HEK293 (cell line): ENCODE data around the gene TMEM11.

Source experiments
- CTCF ChIA-PET: fragments of 350-600 bp; formaldehyde crosslinking; extraction: SDS; loops from one replicate; lab custom pipeline; 2021; ENCODE audit warnings: antibody characterized with exemption; lab: Yijun Ruan, JAX
- POLR2A ChIA-PET: fragments of 300-600 bp; formaldehyde crosslinking; extraction: SDS; loops from one replicate; lab custom pipeline; 2020; ENCODE audit warnings: antibody characterized with exemption, inconsistent platforms; lab: Yijun Ruan, JAX
- H3K27ac ChIP-seq: fragments of 200-500 bp; sonication (Bioruptor generic); 2 replicates; pipeline ENCODE4 v1.5.1; 2014; ENCODE audit warnings: low read depth, low read length, control low read depth, inconsistent platforms; ENCODE audit errors: extremely low read depth
- H3K36me3 ChIP-seq, 2 experiments: fragments of 200-500 bp in 1 of 2; sonication (Bioruptor generic) in 1 of 2; 1 replicate in 1 of 2; 2 replicates in 1 of 2; pipeline ENCODE4 v1.5.1; 2014 to 2017; ENCODE audit warnings: inconsistent platforms in 2 of 2, low read length in 2 of 2; ENCODE audit not compliant: control insufficient read depth in 2 of 2, insufficient read depth in 1 of 2
- H3K4me1 ChIP-seq: fragments of 200-500 bp; sonication (Bioruptor generic); 2 replicates; pipeline ENCODE4 v1.5.1; 2014; ENCODE audit warnings: mild to moderate bottlenecking, low read length, inconsistent platforms; ENCODE audit not compliant: control insufficient read depth, insufficient read depth
- H3K4me3 ChIP-seq: 2 replicates; pipeline ENCODE4 v1.5.1; 2011; ENCODE audit warnings: low read depth, mild to moderate bottlenecking, control low read depth, low read length, moderate library complexity
- H3K9me3 ChIP-seq: fragments of 200-500 bp; sonication (Bioruptor generic); 2 replicates; pipeline ENCODE4 v1.5.1; 2014; ENCODE audit warnings: low read depth, low read length, inconsistent platforms; ENCODE audit not compliant: control insufficient read depth, insufficient read depth
- SETDB1 ChIP-seq: IDR thresholded peaks from one replicate; pipeline ENCODE4 v1.6.1; 2017; ENCODE audit warnings: mild to moderate bottlenecking, low read length, moderate library complexity, mixed read lengths; ENCODE audit not compliant: insufficient read length
- SP7 ChIP-seq: fragments of 450-650 bp; formaldehyde crosslinking; IDR thresholded peaks from 2 replicates; pipeline ENCODE4 v1.5.1; 2016; ENCODE audit warnings: missing biosample characterization, missing genetic modification characterization
- YY1 ChIP-seq: fragments of 450-650 bp; formaldehyde crosslinking; IDR thresholded peaks from 2 replicates; pipeline ENCODE4 v1.5.1; 2018; ENCODE audit warnings: missing biosample characterization, missing genetic modification characterization
- ZBTB1 ChIP-seq: fragments of 450-650 bp; formaldehyde crosslinking; IDR thresholded peaks from 2 replicates; pipeline ENCODE4 v1.5.1; 2016; ENCODE audit warnings: missing biosample characterization, missing genetic modification characterization
- ZBTB20 ChIP-seq: fragments of 450-650 bp; formaldehyde crosslinking; IDR thresholded peaks from 2 replicates; pipeline ENCODE4 v1.5.1; 2016; ENCODE audit warnings: missing biosample characterization, missing genetic modification characterization
- ZBTB7A ChIP-seq: fragments of 450-650 bp; formaldehyde crosslinking; IDR thresholded peaks from 2 replicates; pipeline ENCODE4 v1.5.1; 2016; ENCODE audit warnings: low read depth, missing biosample characterization, missing genetic modification characterization
- ZBTB8A ChIP-seq: fragments of 450-650 bp; formaldehyde crosslinking; IDR thresholded peaks from 2 replicates; pipeline ENCODE4 v1.5.1; 2016; ENCODE audit warnings: missing biosample characterization, missing genetic modification characterization
- ZFP37 ChIP-seq: fragments of 450-650 bp; formaldehyde crosslinking; IDR thresholded peaks from 2 replicates; pipeline ENCODE4 v1.5.1; 2016; ENCODE audit warnings: missing biosample characterization, missing genetic modification characterization
- ZNF133 ChIP-seq: fragments of 450-650 bp; formaldehyde crosslinking; IDR thresholded peaks from 2 replicates; pipeline ENCODE4 v1.5.1; 2016; ENCODE audit warnings: missing biosample characterization, missing genetic modification characterization
- ZNF140 ChIP-seq: fragments of 450-650 bp; formaldehyde crosslinking; IDR thresholded peaks from 2 replicates; pipeline ENCODE4 v1.5.1; 2016; ENCODE audit warnings: missing biosample characterization, missing genetic modification characterization
- ZNF155 ChIP-seq: fragments of 450-650 bp; formaldehyde crosslinking; IDR thresholded peaks from 2 replicates; pipeline ENCODE4 v1.5.1; 2016; ENCODE audit warnings: missing biosample characterization, missing genetic modification characterization
- ZNF211 ChIP-seq: fragments of 450-650 bp; formaldehyde crosslinking; IDR thresholded peaks from 2 replicates; pipeline ENCODE4 v1.5.1; 2016; ENCODE audit warnings: low read depth, missing biosample characterization, missing genetic modification characterization
- ZNF248 ChIP-seq: fragments of 450-650 bp; formaldehyde crosslinking; IDR thresholded peaks from 2 replicates; pipeline ENCODE4 v1.5.1; 2017; ENCODE audit warnings: missing biosample characterization, missing genetic modification characterization
- ZNF48 ChIP-seq: fragments of 450-650 bp; formaldehyde crosslinking; IDR thresholded peaks from 2 replicates; pipeline ENCODE4 v1.5.1; 2016; ENCODE audit warnings: missing biosample characterization, missing genetic modification characterization
- ZNF558 ChIP-seq: fragments of 450-650 bp; formaldehyde crosslinking; IDR thresholded peaks from 2 replicates; pipeline ENCODE4 v1.5.1; 2016; ENCODE audit warnings: missing biosample characterization, missing genetic modification characterization
- ZNF561 ChIP-seq: fragments of 450-650 bp; IDR thresholded peaks from 2 replicates; pipeline ENCODE4 v1.5.1; 2018; ENCODE audit warnings: missing biosample characterization, missing genetic modification characterization, borderline replicate concordance
- ZNF596 ChIP-seq: fragments of 450-650 bp; IDR thresholded peaks from 2 replicates; pipeline ENCODE4 v1.5.0; 2018; ENCODE audit warnings: missing biosample characterization, mild to moderate bottlenecking, missing genetic modification characterization, moderate library complexity
- ZNF629 ChIP-seq: fragments of 450-650 bp; formaldehyde crosslinking; IDR thresholded peaks from 2 replicates; pipeline ENCODE4 v1.5.1; 2017; ENCODE audit warnings: missing biosample characterization, missing genetic modification characterization
- ZNF660 ChIP-seq: fragments of 450-650 bp; IDR thresholded peaks from 2 replicates; pipeline ENCODE4 v1.5.1; 2018; ENCODE audit warnings: missing biosample characterization, mild to moderate bottlenecking, missing genetic modification characterization
- ZNF677 ChIP-seq: fragments of 450-650 bp; IDR thresholded peaks from 2 replicates; pipeline ENCODE4 v1.5.0; 2018; ENCODE audit warnings: missing biosample characterization, mild to moderate bottlenecking, missing genetic modification characterization, moderate library complexity
- ZNF701 ChIP-seq: fragments of 450-650 bp; formaldehyde crosslinking; IDR thresholded peaks from 2 replicates; pipeline ENCODE4 v1.5.1; 2016; ENCODE audit warnings: missing biosample characterization, missing genetic modification characterization
- ZNF785 ChIP-seq: fragments of 450-650 bp; formaldehyde crosslinking; IDR thresholded peaks from 2 replicates; pipeline ENCODE4 v1.5.1; 2016; ENCODE audit warnings: missing biosample characterization, missing genetic modification characterization
- TF ChIP-seq, protein P1 (sequence below): fragments of 450-650 bp; formaldehyde crosslinking; IDR thresholded peaks from 2 replicates; pipeline ENCODE4 v1.5.1; 2016; ENCODE audit warnings: missing biosample characterization, missing genetic modification characterization
- TF ChIP-seq, protein P2 (sequence below): fragments of 450-650 bp; formaldehyde crosslinking; IDR thresholded peaks from 2 replicates; pipeline ENCODE4 v1.5.1; 2017; ENCODE audit warnings: missing biosample characterization, missing genetic modification characterization
- TF ChIP-seq, protein P3 (sequence below): fragments of 450-650 bp; formaldehyde crosslinking; IDR thresholded peaks from 2 replicates; pipeline ENCODE4 v1.5.1; 2016; ENCODE audit warnings: missing biosample characterization, missing genetic modification characterization
- TF ChIP-seq, protein P4 (sequence below): fragments of 450-650 bp; formaldehyde crosslinking; IDR thresholded peaks from 2 replicates; pipeline ENCODE4 v1.5.0; 2017; ENCODE audit warnings: missing biosample characterization, missing genetic modification characterization, borderline replicate concordance

The TMEM11 gene

DNA sequence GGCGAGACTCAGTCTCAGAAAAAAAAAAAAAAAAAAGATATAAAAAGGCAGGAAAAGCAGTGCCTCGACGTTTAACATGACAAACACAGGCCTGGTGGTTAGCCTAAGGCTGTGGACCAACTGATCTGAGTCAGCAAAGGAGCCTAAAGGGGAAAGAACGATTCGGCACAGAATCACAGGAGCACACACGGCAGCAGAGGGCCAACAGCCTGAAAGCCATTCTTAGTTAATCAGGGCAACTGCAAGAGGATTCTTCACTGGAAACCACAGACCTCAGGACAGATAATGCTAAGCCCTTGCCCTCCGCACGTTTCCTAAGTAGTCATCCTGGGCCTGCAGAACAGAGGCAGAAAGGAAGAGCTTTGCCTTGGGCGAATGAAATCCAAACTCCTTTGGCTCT lies 14.7 kb downstream of the TMEM11 start:
- ChIA-PET CTCF (no interaction called here), POLR2A (no interaction called here)
- Histone ChIP-seq H3K9me3 (no peaks in the 10 kb centered on the region), H3K4me1 (peaks cover 5% of the 10 kb centered on the region; the same call in 1 of the 2 replicates), H3K36me3 (peaks cover 20 to 57% of the 10 kb centered on the region in 2 experiments), H3K4me3 (no peak overlapping the region), H3K27ac (no peak overlapping the region)
- no peak for TF ChIP-seq ZNF133 (tag by site-specific recombination)
- no peak for TF ChIP-seq ZBTB1 (tag by site-specific recombination)
- no peak for TF ChIP-seq ZNF561 (tag by site-specific recombination)
- TF ChIP-seq ZNF155 (tag by site-specific recombination) = no peak
- TF ChIP-seq SP7 (tag by site-specific recombination) = no peak
- no peak for TF ChIP-seq ZNF596
- TF ChIP-seq, protein P1, sequence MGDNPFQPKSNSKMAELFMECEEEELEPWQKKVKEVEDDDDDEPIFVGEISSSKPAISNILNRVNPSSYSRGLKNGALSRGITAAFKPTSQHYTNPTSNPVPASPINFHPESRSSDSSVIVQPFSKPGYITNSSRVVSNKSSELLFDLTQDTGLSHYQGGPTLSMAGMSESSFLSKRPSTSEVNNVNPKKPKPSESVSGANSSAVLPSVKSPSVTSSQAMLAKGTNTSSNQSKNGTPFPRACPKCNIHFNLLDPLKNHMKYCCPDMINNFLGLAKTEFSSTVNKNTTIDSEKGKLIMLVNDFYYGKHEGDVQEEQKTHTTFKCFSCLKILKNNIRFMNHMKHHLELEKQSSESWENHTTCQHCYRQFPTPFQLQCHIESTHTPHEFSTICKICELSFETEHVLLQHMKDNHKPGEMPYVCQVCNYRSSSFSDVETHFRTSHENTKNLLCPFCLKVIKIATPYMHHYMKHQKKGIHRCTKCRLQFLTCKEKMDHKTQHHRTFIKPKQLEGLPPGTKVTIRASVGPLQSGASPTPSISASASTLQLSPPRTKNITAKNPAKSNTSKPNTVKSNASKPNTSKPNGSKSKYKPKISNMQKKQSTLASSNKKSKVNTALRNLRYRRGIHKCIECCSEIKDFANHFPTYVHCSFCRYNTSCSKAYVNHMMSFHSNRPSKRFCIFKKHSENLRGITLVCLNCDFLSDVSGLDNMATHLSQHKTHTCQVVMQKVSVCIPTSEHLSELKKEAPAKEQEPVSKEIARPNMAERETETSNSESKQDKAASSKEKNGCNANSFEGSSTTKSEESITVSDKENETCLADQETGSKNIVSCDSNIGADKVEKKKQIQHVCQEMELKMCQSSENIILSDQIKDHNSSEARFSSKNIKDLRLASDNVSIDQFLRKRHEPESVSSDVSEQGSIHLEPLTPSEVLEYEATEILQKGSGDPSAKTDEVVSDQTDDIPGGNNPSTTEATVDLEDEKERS (tag by site-specific recombination) = no peak
- TF ChIP-seq ZNF629 (tag by site-specific recombination) = no peak
- TF ChIP-seq ZNF140 = no peak
- TF ChIP-seq ZNF558 (tag by site-specific recombination) = no peak
- no peak for TF ChIP-seq ZNF48 (tag by site-specific recombination)
- no peak for TF ChIP-seq ZBTB7A (tag by site-specific recombination)
- TF ChIP-seq ZNF785 = no peak
- TF ChIP-seq, protein P2, sequence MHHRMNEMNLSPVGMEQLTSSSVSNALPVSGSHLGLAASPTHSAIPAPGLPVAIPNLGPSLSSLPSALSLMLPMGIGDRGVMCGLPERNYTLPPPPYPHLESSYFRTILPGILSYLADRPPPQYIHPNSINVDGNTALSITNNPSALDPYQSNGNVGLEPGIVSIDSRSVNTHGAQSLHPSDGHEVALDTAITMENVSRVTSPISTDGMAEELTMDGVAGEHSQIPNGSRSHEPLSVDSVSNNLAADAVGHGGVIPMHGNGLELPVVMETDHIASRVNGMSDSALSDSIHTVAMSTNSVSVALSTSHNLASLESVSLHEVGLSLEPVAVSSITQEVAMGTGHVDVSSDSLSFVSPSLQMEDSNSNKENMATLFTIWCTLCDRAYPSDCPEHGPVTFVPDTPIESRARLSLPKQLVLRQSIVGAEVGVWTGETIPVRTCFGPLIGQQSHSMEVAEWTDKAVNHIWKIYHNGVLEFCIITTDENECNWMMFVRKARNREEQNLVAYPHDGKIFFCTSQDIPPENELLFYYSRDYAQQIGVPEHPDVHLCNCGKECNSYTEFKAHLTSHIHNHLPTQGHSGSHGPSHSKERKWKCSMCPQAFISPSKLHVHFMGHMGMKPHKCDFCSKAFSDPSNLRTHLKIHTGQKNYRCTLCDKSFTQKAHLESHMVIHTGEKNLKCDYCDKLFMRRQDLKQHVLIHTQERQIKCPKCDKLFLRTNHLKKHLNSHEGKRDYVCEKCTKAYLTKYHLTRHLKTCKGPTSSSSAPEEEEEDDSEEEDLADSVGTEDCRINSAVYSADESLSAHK = no peak
- TF ChIP-seq ZNF701 (tag by site-specific recombination) = no peak
- TF ChIP-seq, protein P3, sequence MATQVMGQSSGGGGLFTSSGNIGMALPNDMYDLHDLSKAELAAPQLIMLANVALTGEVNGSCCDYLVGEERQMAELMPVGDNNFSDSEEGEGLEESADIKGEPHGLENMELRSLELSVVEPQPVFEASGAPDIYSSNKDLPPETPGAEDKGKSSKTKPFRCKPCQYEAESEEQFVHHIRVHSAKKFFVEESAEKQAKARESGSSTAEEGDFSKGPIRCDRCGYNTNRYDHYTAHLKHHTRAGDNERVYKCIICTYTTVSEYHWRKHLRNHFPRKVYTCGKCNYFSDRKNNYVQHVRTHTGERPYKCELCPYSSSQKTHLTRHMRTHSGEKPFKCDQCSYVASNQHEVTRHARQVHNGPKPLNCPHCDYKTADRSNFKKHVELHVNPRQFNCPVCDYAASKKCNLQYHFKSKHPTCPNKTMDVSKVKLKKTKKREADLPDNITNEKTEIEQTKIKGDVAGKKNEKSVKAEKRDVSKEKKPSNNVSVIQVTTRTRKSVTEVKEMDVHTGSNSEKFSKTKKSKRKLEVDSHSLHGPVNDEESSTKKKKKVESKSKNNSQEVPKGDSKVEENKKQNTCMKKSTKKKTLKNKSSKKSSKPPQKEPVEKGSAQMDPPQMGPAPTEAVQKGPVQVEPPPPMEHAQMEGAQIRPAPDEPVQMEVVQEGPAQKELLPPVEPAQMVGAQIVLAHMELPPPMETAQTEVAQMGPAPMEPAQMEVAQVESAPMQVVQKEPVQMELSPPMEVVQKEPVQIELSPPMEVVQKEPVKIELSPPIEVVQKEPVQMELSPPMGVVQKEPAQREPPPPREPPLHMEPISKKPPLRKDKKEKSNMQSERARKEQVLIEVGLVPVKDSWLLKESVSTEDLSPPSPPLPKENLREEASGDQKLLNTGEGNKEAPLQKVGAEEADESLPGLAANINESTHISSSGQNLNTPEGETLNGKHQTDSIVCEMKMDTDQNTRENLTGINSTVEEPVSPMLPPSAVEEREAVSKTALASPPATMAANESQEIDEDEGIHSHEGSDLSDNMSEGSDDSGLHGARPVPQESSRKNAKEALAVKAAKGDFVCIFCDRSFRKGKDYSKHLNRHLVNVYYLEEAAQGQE = no peak
- no peak for TF ChIP-seq YY1 (tag by site-specific recombination)

DNA sequence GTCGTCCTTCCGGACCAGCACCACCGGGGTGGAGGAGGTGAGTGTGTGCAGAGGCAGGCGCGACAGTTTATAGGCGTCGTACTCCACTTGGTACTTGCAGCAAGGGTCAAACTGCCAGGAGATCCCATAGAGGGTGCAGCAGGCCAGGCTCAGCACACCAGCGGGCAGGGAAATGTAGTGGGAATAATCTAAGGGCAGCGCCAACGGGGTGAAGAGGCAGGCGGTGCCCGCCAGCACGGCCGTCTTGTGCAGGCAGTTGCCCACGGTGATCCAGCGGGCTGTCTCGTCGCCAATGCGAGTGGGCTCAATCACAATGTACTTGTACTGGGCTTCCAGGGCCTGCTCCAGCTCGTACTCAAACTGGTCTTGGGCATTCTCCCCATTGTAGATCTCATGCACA lies 15.6 kb downstream of the TMEM11 start:
- ChIA-PET POLR2A (no interaction called here), CTCF (no interaction called here)
- H3K27ac ChIP-seq = 0 out of 2 replicates have a peak overlapping the region, but pooled peaks have one; percentile 6
- H3K4me3 ChIP-seq = no peak overlapping the region
- no peaks in the 10 kb centered on the region for H3K9me3 ChIP-seq
- H3K4me1 ChIP-seq = peaks cover 5% of the 10 kb centered on the region; the same call in 1 of the 2 replicates
- H3K36me3 ChIP-seq = peaks cover 23 to 57% of the 10 kb centered on the region in 2 experiments
- TF ChIP-seq ZBTB8A (tag by site-specific recombination) (no peak), ZNF211 (no peak), ZNF248 (tag by site-specific recombination) (no peak), ZNF660 (tag by site-specific recombination) (no peak), ZFP37 (tag by site-specific recombination) (no peak), ZNF677 (no peak), ZBTB20 (tag by site-specific recombination) (no peak), SETDB1 (no peak)
- TF ChIP-seq, protein P4, sequence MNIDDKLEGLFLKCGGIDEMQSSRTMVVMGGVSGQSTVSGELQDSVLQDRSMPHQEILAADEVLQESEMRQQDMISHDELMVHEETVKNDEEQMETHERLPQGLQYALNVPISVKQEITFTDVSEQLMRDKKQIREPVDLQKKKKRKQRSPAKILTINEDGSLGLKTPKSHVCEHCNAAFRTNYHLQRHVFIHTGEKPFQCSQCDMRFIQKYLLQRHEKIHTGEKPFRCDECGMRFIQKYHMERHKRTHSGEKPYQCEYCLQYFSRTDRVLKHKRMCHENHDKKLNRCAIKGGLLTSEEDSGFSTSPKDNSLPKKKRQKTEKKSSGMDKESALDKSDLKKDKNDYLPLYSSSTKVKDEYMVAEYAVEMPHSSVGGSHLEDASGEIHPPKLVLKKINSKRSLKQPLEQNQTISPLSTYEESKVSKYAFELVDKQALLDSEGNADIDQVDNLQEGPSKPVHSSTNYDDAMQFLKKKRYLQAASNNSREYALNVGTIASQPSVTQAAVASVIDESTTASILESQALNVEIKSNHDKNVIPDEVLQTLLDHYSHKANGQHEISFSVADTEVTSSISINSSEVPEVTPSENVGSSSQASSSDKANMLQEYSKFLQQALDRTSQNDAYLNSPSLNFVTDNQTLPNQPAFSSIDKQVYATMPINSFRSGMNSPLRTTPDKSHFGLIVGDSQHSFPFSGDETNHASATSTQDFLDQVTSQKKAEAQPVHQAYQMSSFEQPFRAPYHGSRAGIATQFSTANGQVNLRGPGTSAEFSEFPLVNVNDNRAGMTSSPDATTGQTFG (tag by site-specific recombination) = no peak
